GM12878 (cell line): Measurements from ENCODE around the gene COL5A1. TPM values are rescaled to one million over a fixed set of nuclear protein-coding genes. Genes with fewer than 3 reads are reported as not detected.

Experiments used
- ATAC-seq: fragments of 200-7000 bp; cut with Tn5 transposase; 3 replicates; pipeline ENCODE4 v1.9.1; 2020; ENCODE audit warnings: mild to moderate bottlenecking, moderate library complexity
- BruUV-seq: library from RNA; stranded (reverse); fragments of 400-500 nt; replicated peaks from 2 replicates; lab custom pipeline; 2021; lab: Mats Ljungman, UMichigan
- CTCF ChIA-PET: fragments of 300-600 bp; sonication (Branson Sonifier 250); formaldehyde crosslinking; extraction: SDS; loops from one replicate; lab custom pipeline; 2021; ENCODE audit warnings: inconsistent platforms; lab: Yijun Ruan, JAX
- POLR2A ChIA-PET: fragments of 350-600 bp; formaldehyde crosslinking; extraction: SDS; loops from one replicate; lab custom pipeline; 2021; ENCODE audit warnings: inconsistent platforms; lab: Charles Lee
- RAD21 ChIA-PET: fragments of 300-600 bp; sonication (Branson Sonifier 250); formaldehyde crosslinking; loops from one replicate; lab custom pipeline; 2023; ENCODE audit warnings: antibody characterized with exemption; ENCODE audit not compliant: unreplicated experiment; lab: Charles Lee
- SMC1A ChIA-PET: fragments of 300-600 bp; sonication (Branson Sonifier 250); formaldehyde crosslinking; loops from one replicate; lab custom pipeline; 2023; ENCODE audit not compliant: unreplicated experiment, uncharacterized antibody; lab: Charles Lee
- DNase-seq: peaks from one replicate; pipeline ENCODE4 v3.0.0-alpha.2; 2011; ENCODE audit warnings: low read depth, low spot score
- FAIRE-seq: peaks from 3 replicates; lab custom pipeline; 2011; peaks lifted over from hg19 to GRCh38; lab: Jason Lieb, UNC
- H2AFZ ChIP-seq: 2 replicates; pipeline ENCODE4 v1.6.0; 2011; ENCODE audit warnings: low read depth, low read length, control low read depth; ENCODE audit not compliant: control insufficient read depth
- H3K27ac ChIP-seq: 2 replicates; pipeline ENCODE4 v1.5.1; 2011; ENCODE audit warnings: control low read depth; ENCODE audit not compliant: control insufficient read depth, insufficient read depth
- H3K27me3 ChIP-seq, 2 experiments: replicated peaks in 1 of 2; 2 replicates each; pipeline versions ENCODE4 v1.6.0 to v1.6.1; 2011; ENCODE audit warnings: low read length in 1 of 2; ENCODE audit not compliant: control insufficient read depth in 2 of 2, insufficient read depth in 2 of 2
- H3K36me3 ChIP-seq, 2 experiments: 2 replicates each; pipeline ENCODE4 v1.5.1; 2011; ENCODE audit warnings: low read length in 1 of 2; ENCODE audit not compliant: control insufficient read depth in 2 of 2, insufficient read depth in 2 of 2
- H3K4me1 ChIP-seq: 2 replicates; pipeline ENCODE4 v1.6.1; 2011; ENCODE audit warnings: mild to moderate bottlenecking, low read length, moderate library complexity, mixed read lengths; ENCODE audit not compliant: control insufficient read depth, insufficient read depth
- H3K4me2 ChIP-seq: 2 replicates; pipeline ENCODE4 v1.6.0; 2011; ENCODE audit warnings: control low read depth; ENCODE audit not compliant: control insufficient read depth, insufficient read depth
- H3K4me3 ChIP-seq: fragments of 200-600 bp; sonication (generic); 2 replicates; pipeline ENCODE4 v1.5.1; 2016
- H3K79me2 ChIP-seq: 2 replicates; pipeline ENCODE4 v1.6.0; 2011; ENCODE audit warnings: low read length; ENCODE audit not compliant: control insufficient read depth, insufficient read depth
- H3K9ac ChIP-seq: 2 replicates; pipeline ENCODE4 v1.8.0; 2011; ENCODE audit warnings: low read length, control low read depth, mixed read lengths; ENCODE audit not compliant: control insufficient read depth, insufficient read depth
- H3K9me3 ChIP-seq: replicated peaks from 3 replicates; pipeline ENCODE4 v1.5.1; 2011; ENCODE audit warnings: mild to moderate bottlenecking, low read length; ENCODE audit not compliant: control insufficient read depth, insufficient read depth
- H4K20me1 ChIP-seq: 2 replicates; pipeline ENCODE4 v1.6.0; 2011; ENCODE audit not compliant: control insufficient read depth, insufficient read depth
- ATF7 ChIP-seq: fragments of 450-650 bp; IDR thresholded peaks from 2 replicates; pipeline ENCODE4 v1.6.1; 2016; ENCODE audit warnings: low read depth, mild to moderate bottlenecking
- LARP7 ChIP-seq: fragments of 450-650 bp; IDR thresholded peaks from 2 replicates; pipeline ENCODE4 v1.6.1; 2017; ENCODE audit warnings: mild to moderate bottlenecking
- SUZ12 ChIP-seq: fragments of 200-600 bp; sonication (generic); IDR thresholded peaks from one replicate; pipeline ENCODE4 v1.6.1; 2018; ENCODE audit warnings: antibody characterized with exemption, mild to moderate bottlenecking; ENCODE audit not compliant: unreplicated experiment
- ZSCAN29 ChIP-seq: fragments of 450-650 bp; IDR thresholded peaks from 2 replicates; pipeline ENCODE4 v1.6.1; 2017; ENCODE audit warnings: mild to moderate bottlenecking, moderate library complexity
- WGBS: methylation state at CpG from one replicate; pipeline ENCODE4 v1.1.6; 2016; ENCODE audit warnings: low lambda C conversion rate; ENCODE audit not compliant: insufficient replicate concordance, insufficient coverage; ENCODE audit errors: missing lambda C conversion rate; 5-methylcytosine and 5-hydroxymethylcytosine counted together
- in situ Hi-C: fragments of 300-500 bp; cut with MboI; formaldehyde crosslinking; loops from 9 replicates; pipeline ENCODE4 v1.14.3; 2018; ENCODE audit warnings: mixed read lengths
- intact Hi-C: fragments of 100-400 bp; cut with micrococcal nuclease; formaldehyde crosslinking; loops from one replicate; pipeline ENCODE4 v1.14.2; 2022; ENCODE audit not compliant: unreplicated experiment
- polyA plus RNA-seq, 11 experiments: library from polyadenylated mRNA; depleted of rRNA in 4 of 11; unstranded in 6 of 11; stranded (reverse) in 5 of 11; fragments of >200 nt; fragmentation: Nextera tagmentation in 4 of 11; fragmentation: Illumina TruSeq in 1 of 11; extraction: Ambion mirVana in 4 of 11; extraction: Trizol in 1 of 11; gene quantifications; 1 replicate in 1 of 11; 2 replicates in 10 of 11; pipeline versions ENCODE4 v1.2.1 to v1.2.3, GENCODE V29; 2011 to 2016; ENCODE audit warnings: inconsistent platforms in 2 of 11, missing spikeins in 2 of 11, low read depth in 1 of 11
- total RNA-seq, 4 experiments: library from RNA; depleted of rRNA in 3 of 4; stranded (reverse); fragments of >200 nt in 3 of 4; fragmentation: Illumina TruSeq in 1 of 4; extraction: Trizol in 1 of 4; gene quantifications; 2 replicates each; pipeline versions ENCODE4 v1.2.1 to v1.2.3, GENCODE V29; 2013 to 2021
- TF ChIP-seq, protein P1 (sequence below): fragments of 450-650 bp; IDR thresholded peaks from 2 replicates; pipeline ENCODE4 v1.6.1; 2016; ENCODE audit warnings: mild to moderate bottlenecking, moderate library complexity, borderline replicate concordance

The COL5A1 gene
- total and polyA plus RNA-seq, 10 of the 15 experiments (the other 5 are each of a cell fraction or from before 2014, with no cell fraction given): under 0.01 to 0.15 (median 0.13) TPM; not detected in 4

- intact Hi-C loops (no loop called here), in situ Hi-C loops (no loop called here)
- no peak for FAIRE-seq
- H3K27me3 ChIP-seq: no peaks in the 10 kb centered on the region; a peak in 2 of 4 replicates
- POLR2A ChIA-PET: no interaction called here
- TF ChIP-seq LARP7 (no peak), ZSCAN29 (no peak), ATF7 (no peak), SUZ12 (no peak)
- TF ChIP-seq, protein P1, sequence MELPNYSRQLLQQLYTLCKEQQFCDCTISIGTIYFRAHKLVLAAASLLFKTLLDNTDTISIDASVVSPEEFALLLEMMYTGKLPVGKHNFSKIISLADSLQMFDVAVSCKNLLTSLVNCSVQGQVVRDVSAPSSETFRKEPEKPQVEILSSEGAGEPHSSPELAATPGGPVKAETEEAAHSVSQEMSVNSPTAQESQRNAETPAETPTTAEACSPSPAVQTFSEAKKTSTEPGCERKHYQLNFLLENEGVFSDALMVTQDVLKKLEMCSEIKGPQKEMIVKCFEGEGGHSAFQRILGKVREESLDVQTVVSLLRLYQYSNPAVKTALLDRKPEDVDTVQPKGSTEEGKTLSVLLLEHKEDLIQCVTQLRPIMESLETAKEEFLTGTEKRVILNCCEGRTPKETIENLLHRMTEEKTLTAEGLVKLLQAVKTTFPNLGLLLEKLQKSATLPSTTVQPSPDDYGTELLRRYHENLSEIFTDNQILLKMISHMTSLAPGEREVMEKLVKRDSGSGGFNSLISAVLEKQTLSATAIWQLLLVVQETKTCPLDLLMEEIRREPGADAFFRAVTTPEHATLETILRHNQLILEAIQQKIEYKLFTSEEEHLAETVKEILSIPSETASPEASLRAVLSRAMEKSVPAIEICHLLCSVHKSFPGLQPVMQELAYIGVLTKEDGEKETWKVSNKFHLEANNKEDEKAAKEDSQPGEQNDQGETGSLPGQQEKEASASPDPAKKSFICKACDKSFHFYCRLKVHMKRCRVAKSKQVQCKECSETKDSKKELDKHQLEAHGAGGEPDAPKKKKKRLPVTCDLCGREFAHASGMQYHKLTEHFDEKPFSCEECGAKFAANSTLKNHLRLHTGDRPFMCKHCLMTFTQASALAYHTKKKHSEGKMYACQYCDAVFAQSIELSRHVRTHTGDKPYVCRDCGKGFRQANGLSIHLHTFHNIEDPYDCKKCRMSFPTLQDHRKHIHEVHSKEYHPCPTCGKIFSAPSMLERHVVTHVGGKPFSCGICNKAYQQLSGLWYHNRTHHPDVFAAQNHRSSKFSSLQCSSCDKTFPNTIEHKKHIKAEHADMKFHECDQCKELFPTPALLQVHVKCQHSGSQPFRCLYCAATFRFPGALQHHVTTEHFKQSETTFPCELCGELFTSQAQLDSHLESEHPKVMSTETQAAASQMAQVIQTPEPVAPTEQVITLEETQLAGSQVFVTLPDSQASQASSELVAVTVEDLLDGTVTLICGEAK: no peak
- WGBS: 41% methylated on average over 15 of the region's 18 CpGs
- H3K36me3 ChIP-seq: no peaks in the 10 kb centered on the region
- no peaks in the 10 kb centered on the region for H3K4me1 ChIP-seq
- no peaks in the 10 kb centered on the region for H4K20me1 ChIP-seq
- no peaks in the 10 kb centered on the region for H3K79me2 ChIP-seq
- BruUV-seq: no TSS peak
- no peak overlapping the region for H3K4me3 ChIP-seq
- H3K4me2 ChIP-seq: no peak overlapping the region
- no peak overlapping the region for H2AFZ ChIP-seq
- SMC1A ChIA-PET: interaction anchor here (0.9 kb wide), 1 partner anchor 24 kb away, joined by 3 read pairs; no protein-coding TSS in a partner anchor
- no peaks in the 10 kb centered on the region for H3K9me3 ChIP-seq
- no peak for DNase-seq
- H3K9ac ChIP-seq: no peak overlapping the region
- RAD21 ChIA-PET: no interaction called here
- ATAC-seq: no peak
- H3K27ac ChIP-seq: no peak overlapping the region
- CTCF ChIA-PET: no interaction called here
These were observed 241.6 kb downstream of the COL5A1 start for GRCh38 chr9:134883040-134883782.
